ENCODE measurements around the gene SLC7A5. TPM values are rescaled to one million over a fixed set of nuclear protein-coding genes. Genes with fewer than 3 reads are reported as not detected.
"Not testable (repeated sequence)": the region's sequence is repeated elsewhere in the genome, so short reads cannot be mapped to it uniquely, and the experiment has no call there.

The SLC7A5 gene
- total RNA-seq, 1 donor from 2014 or later: 41.6 TPM

- H3K9me3 Mint-ChIP-seq: peaks cover 5% of the 10 kb centered on the region
- H3K27me3 Mint-ChIP-seq (ENCODE audit: low read depth): peaks cover 34% of the 10 kb centered on the region
- H3K36me3 Mint-ChIP-seq (ENCODE audit: low read depth): no peaks in the 10 kb centered on the region
- H3K4me3 Mint-ChIP-seq: no peak overlapping the region
- H3K4me1 Mint-ChIP-seq: peaks cover 11% of the 10 kb centered on the region
- H3K27ac Mint-ChIP-seq (ENCODE audit: unreplicated experiment): no peak overlapping the region
- TF ChIP-seq, protein P1, sequence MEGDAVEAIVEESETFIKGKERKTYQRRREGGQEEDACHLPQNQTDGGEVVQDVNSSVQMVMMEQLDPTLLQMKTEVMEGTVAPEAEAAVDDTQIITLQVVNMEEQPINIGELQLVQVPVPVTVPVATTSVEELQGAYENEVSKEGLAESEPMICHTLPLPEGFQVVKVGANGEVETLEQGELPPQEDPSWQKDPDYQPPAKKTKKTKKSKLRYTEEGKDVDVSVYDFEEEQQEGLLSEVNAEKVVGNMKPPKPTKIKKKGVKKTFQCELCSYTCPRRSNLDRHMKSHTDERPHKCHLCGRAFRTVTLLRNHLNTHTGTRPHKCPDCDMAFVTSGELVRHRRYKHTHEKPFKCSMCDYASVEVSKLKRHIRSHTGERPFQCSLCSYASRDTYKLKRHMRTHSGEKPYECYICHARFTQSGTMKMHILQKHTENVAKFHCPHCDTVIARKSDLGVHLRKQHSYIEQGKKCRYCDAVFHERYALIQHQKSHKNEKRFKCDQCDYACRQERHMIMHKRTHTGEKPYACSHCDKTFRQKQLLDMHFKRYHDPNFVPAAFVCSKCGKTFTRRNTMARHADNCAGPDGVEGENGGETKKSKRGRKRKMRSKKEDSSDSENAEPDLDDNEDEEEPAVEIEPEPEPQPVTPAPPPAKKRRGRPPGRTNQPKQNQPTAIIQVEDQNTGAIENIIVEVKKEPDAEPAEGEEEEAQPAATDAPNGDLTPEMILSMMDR (conservative IDR thresholded peaks at IDR 0.05): no peak
- DNase-seq (ENCODE audit: low read depth, low spot score): no peak
Measured at GRCh38 chr16:87882436-87883019, 13.2 kb upstream of the SLC7A5 start.

DNA sequence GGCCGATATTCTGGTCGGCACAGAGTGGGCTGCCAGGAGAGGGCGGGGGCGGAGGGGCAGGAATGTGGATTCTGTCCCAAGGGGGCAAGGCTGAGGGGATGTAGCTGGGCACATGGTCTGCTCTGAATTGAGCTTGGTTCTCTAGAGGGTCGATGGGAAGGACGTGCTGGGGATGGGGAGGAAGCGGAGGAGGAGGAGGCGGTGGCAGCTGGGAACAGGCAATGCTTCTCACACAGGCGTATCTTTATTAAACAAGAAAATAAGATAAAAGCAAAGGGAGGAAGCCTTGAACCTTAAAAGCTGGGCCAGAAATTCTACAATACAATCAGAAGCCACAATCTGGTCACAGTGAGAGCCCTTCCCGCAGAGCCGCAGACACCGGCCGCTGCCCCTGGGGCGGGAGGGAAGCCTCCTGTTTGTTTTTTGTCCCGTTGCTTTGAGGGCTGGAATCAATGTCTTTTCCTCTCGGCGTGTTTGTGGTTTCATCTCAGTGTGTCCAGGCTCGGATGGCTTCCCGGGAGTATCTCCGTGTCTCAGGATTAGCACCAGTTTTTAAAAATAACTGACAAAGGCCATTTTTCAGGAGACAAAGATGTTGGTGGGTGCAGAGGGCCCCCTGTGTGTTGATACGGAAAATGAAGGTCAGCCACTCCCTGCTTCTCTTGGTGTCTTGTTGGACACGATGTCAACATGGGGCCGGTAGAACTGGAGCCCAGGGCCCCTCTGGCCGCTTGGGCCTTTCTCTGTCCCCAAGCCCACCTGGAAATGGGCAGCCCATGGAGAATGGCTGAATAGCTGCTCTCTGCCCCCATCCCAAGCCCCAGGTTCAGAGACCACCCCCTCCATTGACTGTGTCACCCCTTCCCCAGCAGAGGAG lies 12.3 kb upstream of the SLC7A5 start:
- Mint-ChIP-seq H3K4me1 (peaks cover 11% of the 10 kb centered on the region), H3K9me3 (peaks cover 5% of the 10 kb centered on the region), H3K27me3 (ENCODE audit: low read depth) (peaks cover 37% of the 10 kb centered on the region), H3K27ac (ENCODE audit: unreplicated experiment) (no peak overlapping the region), H3K4me3 (no peak overlapping the region), H3K36me3 (ENCODE audit: low read depth) (no peaks in the 10 kb centered on the region)
- DNase-seq (ENCODE audit: low read depth, low spot score): no peak
- TF ChIP-seq, protein P1 (conservative IDR thresholded peaks at IDR 0.05): no peak

DNA sequence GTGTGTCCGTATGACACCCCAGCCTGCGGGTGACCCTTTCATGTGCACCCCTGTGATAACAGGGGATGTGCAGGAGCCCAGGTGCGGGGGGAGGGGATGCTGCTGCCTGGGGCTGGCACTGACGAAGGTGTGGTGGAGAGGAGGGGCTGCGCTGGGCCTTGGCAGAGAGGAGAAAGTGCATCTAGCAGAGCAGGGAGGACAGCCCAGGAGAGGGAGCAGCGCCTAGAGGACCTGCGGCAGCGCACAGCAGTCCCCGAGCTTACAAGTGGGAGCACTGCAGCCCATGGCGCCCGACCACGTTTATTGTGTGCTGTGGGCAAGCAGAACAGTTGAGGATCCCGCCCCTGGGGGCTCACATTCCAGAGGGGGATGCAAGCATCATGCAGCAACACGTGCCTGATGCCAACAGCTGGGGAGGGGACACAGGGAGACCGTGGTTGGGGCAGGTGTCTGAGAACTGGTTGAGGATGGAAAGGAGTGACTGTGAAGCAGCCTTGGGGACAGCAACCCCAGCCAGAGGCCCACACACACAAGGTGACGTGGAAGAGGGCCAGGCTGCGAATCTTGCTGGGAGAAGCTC lies 10.9 kb upstream of the SLC7A5 start:
- Mint-ChIP-seq H3K27me3 (ENCODE audit: low read depth) (peaks cover 44% of the 10 kb centered on the region), H3K27ac (ENCODE audit: unreplicated experiment) (peak overlapping the region; percentile 43), H3K9me3 (peaks cover 5% of the 10 kb centered on the region), H3K36me3 (ENCODE audit: low read depth) (no peaks in the 10 kb centered on the region), H3K4me1 (peaks cover 11% of the 10 kb centered on the region), H3K4me3 (no peak overlapping the region)
- TF ChIP-seq, protein P1 (conservative IDR thresholded peaks at IDR 0.05): no peak
- no peak for DNase-seq (ENCODE audit: low read depth, low spot score)

GRCh38 chr16:87879411-87880013 lies 10.2 kb upstream of the SLC7A5 start:
- H3K27ac Mint-ChIP-seq (ENCODE audit: unreplicated experiment); H3K36me3 Mint-ChIP-seq (ENCODE audit: low read depth); DNase-seq (ENCODE audit: low read depth, low spot score); H3K4me3 Mint-ChIP-seq; H3K9me3 Mint-ChIP-seq: not testable (repeated sequence)
- Mint-ChIP-seq H3K4me1 (peaks cover 11% of the 10 kb centered on the region), H3K27me3 (ENCODE audit: low read depth) (peaks cover 51% of the 10 kb centered on the region)

DNA sequence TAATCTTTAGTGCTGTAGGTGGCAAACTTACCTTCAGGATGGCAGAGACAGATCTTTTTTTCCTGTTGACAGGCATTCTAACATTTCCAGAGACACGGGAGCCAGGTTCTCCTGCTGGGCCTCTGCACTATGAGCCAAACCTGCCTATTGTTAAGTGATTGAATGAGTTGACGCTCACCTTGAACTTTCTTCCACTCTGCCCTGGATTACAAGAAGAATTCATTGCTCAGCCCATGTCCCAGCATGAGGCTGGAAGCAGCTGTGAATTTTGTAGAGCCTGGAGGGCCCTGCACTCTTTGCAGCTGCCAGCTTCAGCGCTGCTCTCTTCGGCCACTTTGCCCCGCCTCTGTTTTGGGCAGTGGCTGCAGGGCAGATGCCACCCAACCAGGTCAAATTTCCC lies 9.4 kb upstream of the SLC7A5 start:
- peaks cover 11% of the 10 kb centered on the region for H3K4me1 Mint-ChIP-seq
- DNase-seq (ENCODE audit: low read depth, low spot score): no peak
- no peaks in the 10 kb centered on the region for H3K36me3 Mint-ChIP-seq (ENCODE audit: low read depth)
- H3K27me3 Mint-ChIP-seq (ENCODE audit: low read depth): peaks cover 55% of the 10 kb centered on the region
- peaks cover 5% of the 10 kb centered on the region for H3K9me3 Mint-ChIP-seq
- H3K4me3 Mint-ChIP-seq: no peak overlapping the region
- TF ChIP-seq, protein P1 (conservative IDR thresholded peaks at IDR 0.05): no peak
- no peak overlapping the region for H3K27ac Mint-ChIP-seq (ENCODE audit: unreplicated experiment)
